ENCODE measurements around the gene SH3PXD2A. TPM values are rescaled to one million over a fixed set of nuclear protein-coding genes. Genes with fewer than 3 reads are reported as not detected.

The SH3PXD2A gene
- total and polyA plus RNA-seq, 9 of the 15 experiments (the other 6 are each of a cell fraction or from before 2014, with no cell fraction given), result 0.41 to 9.3 (median 2.5) TPM

DNA sequence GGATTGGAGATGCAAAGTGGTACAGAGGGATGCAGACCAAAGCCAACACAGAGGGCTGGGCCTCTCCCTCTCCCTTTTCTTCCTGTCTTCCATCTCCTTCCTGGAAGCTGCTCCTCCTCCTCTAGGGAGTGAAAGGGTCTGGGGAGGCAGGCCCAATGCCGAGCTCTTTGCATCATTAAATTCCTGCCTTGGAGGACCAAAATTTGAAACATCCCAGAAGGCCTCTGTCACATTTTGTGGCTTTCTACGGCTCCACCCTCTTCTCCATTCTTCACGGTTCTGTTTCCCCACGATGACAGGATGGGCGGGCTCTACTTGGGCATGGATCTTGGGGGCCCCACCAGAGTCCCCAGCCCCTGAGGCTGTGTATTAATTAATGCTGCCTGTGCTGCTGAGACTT lies 285.5 kb downstream of the SH3PXD2A start:
- Histone ChIP-seq H2AFZ (ENCODE audit: low read depth, low read length) (no peak overlapping the region), H3K9me3 (replicated peaks; ENCODE audit: control insufficient read depth, insufficient read depth, low read depth, low read length) (no peaks in the 10 kb centered on the region), H3K9me1 (ENCODE audit: control insufficient read depth, insufficient read depth, low read length) (peaks cover 2% of the 10 kb centered on the region), H3K4me1 (replicated peaks in 1 of 2; ENCODE audit: control insufficient read depth in 2 of 2, insufficient read depth in 2 of 2, low read length in 2 of 2) (peaks cover 4 to 21% of the 10 kb centered on the region in 2 experiments; a peak in 4 of 5 replicates), H3K9ac (ENCODE audit: insufficient read depth in 1 of 2, low read depth in 2 of 2, low read length in 2 of 2) (no peak overlapping the region), H3K79me2 (ENCODE audit: control insufficient read depth, insufficient read depth, low read length) (no peaks in the 10 kb centered on the region), H3K36me3 (ENCODE audit: control insufficient read depth, insufficient read depth, low read length) (no peaks in the 10 kb centered on the region), H3K4me2 (ENCODE audit: insufficient read depth, low read length) (no peak overlapping the region), H3K27ac (ENCODE audit: extremely low read depth, low read depth, low read length) (no peak overlapping the region), H3K27me3 (ENCODE audit: control insufficient read depth in 2 of 2, insufficient read depth in 2 of 2, low read length in 2 of 2) (peaks cover 0 to 16% of the 10 kb centered on the region in 2 experiments; a peak in 2 of 5 replicates), H4K20me1 (replicated peaks; ENCODE audit: control insufficient read depth, insufficient read depth, low read length) (no peaks in the 10 kb centered on the region), H3K4me3 (no peak overlapping the region)
- in situ Hi-C loops (cut with MboI) (no loop called here), intact Hi-C loops (cut with micrococcal nuclease) (loop anchor here (10.0 kb wide), 1 partner anchor 155 kb away; no protein-coding TSS in a partner anchor)
- no peak for TF ChIP-seq PRMT5 (CRISPR knock-in tag; IDR thresholded peaks at IDR 0.05)
- TF ChIP-seq, protein P1, sequence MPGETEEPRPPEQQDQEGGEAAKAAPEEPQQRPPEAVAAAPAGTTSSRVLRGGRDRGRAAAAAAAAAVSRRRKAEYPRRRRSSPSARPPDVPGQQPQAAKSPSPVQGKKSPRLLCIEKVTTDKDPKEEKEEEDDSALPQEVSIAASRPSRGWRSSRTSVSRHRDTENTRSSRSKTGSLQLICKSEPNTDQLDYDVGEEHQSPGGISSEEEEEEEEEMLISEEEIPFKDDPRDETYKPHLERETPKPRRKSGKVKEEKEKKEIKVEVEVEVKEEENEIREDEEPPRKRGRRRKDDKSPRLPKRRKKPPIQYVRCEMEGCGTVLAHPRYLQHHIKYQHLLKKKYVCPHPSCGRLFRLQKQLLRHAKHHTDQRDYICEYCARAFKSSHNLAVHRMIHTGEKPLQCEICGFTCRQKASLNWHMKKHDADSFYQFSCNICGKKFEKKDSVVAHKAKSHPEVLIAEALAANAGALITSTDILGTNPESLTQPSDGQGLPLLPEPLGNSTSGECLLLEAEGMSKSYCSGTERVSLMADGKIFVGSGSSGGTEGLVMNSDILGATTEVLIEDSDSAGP (CRISPR knock-in tag; IDR thresholded peaks at IDR 0.05), result no peak
- TF ChIP-seq STAT5A (IDR thresholded peaks at IDR 0.05; ENCODE audit: borderline replicate concordance, low read length), result no peak
- no peak for TF ChIP-seq CHD4 (IDR thresholded peaks at IDR 0.05; ENCODE audit: insufficient read depth, insufficient replicate concordance, low read depth, low read length, poor library complexity, severe bottlenecking)
- no peak for TF ChIP-seq ZFX (CRISPR knock-in tag; IDR thresholded peaks at IDR 0.05)
- TF ChIP-seq RAD21 (CRISPR knock-in tag; conservative IDR thresholded peaks at IDR 0.05 in 1 of 2, IDR thresholded peaks at IDR 0.05 in 1 of 2), result no peak
- TF ChIP-seq ZNF175 (CRISPR knock-in tag; IDR thresholded peaks at IDR 0.05; ENCODE audit: low read depth), result no peak
- TF ChIP-seq ZNF197 (CRISPR knock-in tag; IDR thresholded peaks at IDR 0.05; ENCODE audit: low read depth), result no peak
- TF ChIP-seq MLX (CRISPR knock-in tag; conservative IDR thresholded peaks at IDR 0.05), result no peak
- no peak for TF ChIP-seq ZNF398 (CRISPR knock-in tag; IDR thresholded peaks at IDR 0.05)
- TF ChIP-seq, protein P2, sequence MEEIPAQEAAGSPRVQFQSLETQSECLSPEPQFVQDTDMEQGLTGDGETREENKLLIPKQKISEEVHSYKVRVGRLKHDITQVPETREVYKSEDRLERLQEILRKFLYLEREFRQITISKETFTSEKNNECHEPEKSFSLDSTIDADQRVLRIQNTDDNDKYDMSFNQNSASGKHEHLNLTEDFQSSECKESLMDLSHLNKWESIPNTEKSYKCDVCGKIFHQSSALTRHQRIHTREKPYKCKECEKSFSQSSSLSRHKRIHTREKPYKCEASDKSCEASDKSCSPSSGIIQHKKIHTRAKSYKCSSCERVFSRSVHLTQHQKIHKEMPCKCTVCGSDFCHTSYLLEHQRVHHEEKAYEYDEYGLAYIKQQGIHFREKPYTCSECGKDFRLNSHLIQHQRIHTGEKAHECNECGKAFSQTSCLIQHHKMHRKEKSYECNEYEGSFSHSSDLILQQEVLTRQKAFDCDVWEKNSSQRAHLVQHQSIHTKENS (CRISPR knock-in tag; IDR thresholded peaks at IDR 0.05), result no peak
- TF ChIP-seq ETV1 (tag; conservative IDR thresholded peaks at IDR 0.05; ENCODE audit: low read depth), result no peak
- no peak for TF ChIP-seq HDAC1 (IDR thresholded peaks at IDR 0.05)
- TF ChIP-seq DACH1 (IDR thresholded peaks at IDR 0.05; ENCODE audit: partially characterized antibody), result no peak
- no peak for TF ChIP-seq CEBPG (CRISPR knock-in tag; IDR thresholded peaks at IDR 0.05)
- no peak for TF ChIP-seq CEBPG (tag; conservative IDR thresholded peaks at IDR 0.05 in 1 of 2, IDR thresholded peaks at IDR 0.05 in 1 of 2)
- 6% methylated on average over 4 of the region's 5 CpGs for whole genome bisulfite sequencing (ENCODE audit: insufficient coverage, low coverage, missing lambda C conversion rate)
- DNase-seq (ENCODE audit: extremely low read depth in 1 of 4, low spot score in 3 of 4) (no peak), FAIRE-seq (no peak), ATAC-seq (no peak)
- CTCF ChIA-PET (ENCODE audit: low intra/inter-chr PET ratio), result no interaction called here
- BruUV-seq (replicated peaks), result no TSS peak
- POLR2A ChIA-PET, result interaction anchor here (0.8 to 2.7 kb wide), 2 partner anchors 8 to 12 kb away, joined by 3 to 10 read pairs; no protein-coding TSS in a partner anchor

Data from K562 (cell line).